Measurements from ENCODE around the gene DCAF11. TPM values are rescaled to one million over a fixed set of nuclear protein-coding genes. Genes with fewer than 3 reads are reported as not detected.
A peak's percentile ranks its signal among the peaks of the same experiment; 100 is the strongest.

The DCAF11 gene
- total RNA-seq, 1 donor from 2014 or later = 26.9 TPM

DNA sequence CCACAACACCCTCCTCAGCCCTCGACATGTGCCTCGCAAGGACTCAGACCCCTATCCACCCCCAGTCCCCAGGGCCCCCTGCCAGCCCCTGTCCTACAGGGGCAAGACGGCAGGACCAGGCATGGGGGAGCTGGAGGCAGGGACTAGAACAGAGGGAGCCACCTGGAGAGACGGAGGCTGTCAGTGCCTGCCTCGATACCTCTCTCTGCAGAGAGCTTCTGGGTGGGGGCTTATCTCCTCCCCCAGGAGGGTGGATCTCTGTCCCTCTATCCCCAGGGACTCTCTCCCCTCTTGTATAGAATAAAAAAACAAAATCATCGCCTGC, 45.2 kb upstream of the DCAF11 start:
- H3K4me3 ChIP-seq (ENCODE audit: insufficient read depth, low read depth, low read length) = no peak overlapping the region
- Mint-ChIP-seq H3K27me3 (ENCODE audit: low read depth, unreplicated experiment) (peaks cover 71% of the 10 kb centered on the region), H3K4me3 (ENCODE audit: unreplicated experiment) (no peak overlapping the region), H3K36me3 (ENCODE audit: low read depth, unreplicated experiment) (peaks cover 2% of the 10 kb centered on the region), H3K4me1 (ENCODE audit: low read depth, unreplicated experiment) (no peaks in the 10 kb centered on the region), H3K9me3 (ENCODE audit: unreplicated experiment) (no peaks in the 10 kb centered on the region), H3K27ac (ENCODE audit: unreplicated experiment) (peak overlapping the region; percentile 4)
- no peak overlapping the region for H3K4me2 ChIP-seq (ENCODE audit: low read length)
- no peak for TF ChIP-seq EZH2 (IDR thresholded peaks at IDR 0.05; ENCODE audit: insufficient read depth, low read length)
- TF ChIP-seq, protein P1, sequence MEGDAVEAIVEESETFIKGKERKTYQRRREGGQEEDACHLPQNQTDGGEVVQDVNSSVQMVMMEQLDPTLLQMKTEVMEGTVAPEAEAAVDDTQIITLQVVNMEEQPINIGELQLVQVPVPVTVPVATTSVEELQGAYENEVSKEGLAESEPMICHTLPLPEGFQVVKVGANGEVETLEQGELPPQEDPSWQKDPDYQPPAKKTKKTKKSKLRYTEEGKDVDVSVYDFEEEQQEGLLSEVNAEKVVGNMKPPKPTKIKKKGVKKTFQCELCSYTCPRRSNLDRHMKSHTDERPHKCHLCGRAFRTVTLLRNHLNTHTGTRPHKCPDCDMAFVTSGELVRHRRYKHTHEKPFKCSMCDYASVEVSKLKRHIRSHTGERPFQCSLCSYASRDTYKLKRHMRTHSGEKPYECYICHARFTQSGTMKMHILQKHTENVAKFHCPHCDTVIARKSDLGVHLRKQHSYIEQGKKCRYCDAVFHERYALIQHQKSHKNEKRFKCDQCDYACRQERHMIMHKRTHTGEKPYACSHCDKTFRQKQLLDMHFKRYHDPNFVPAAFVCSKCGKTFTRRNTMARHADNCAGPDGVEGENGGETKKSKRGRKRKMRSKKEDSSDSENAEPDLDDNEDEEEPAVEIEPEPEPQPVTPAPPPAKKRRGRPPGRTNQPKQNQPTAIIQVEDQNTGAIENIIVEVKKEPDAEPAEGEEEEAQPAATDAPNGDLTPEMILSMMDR (IDR thresholded peaks at IDR 0.05; ENCODE audit: insufficient read depth, low read depth, low read length) = no peak
- H3K27me3 ChIP-seq (ENCODE audit: insufficient read depth, low read length) = peaks cover 3% of the 10 kb centered on the region
- no peaks in the 10 kb centered on the region for H3K4me1 ChIP-seq (ENCODE audit: insufficient read depth, low read length)
- no peak overlapping the region for H3K27ac ChIP-seq (ENCODE audit: low read depth, low read length)
- no peak overlapping the region for H3K9ac ChIP-seq (ENCODE audit: low read length)
- H3K36me3 ChIP-seq (ENCODE audit: insufficient read depth, low read length) = no peaks in the 10 kb centered on the region
- no peak overlapping the region for H2AFZ ChIP-seq (ENCODE audit: low read depth, low read length)
- H3K9me3 ChIP-seq (ENCODE audit: insufficient read depth, low read depth, low read length) = no peaks in the 10 kb centered on the region
- no peaks in the 10 kb centered on the region for H3K79me2 ChIP-seq (ENCODE audit: insufficient read depth, low read length)
- FAIRE-seq = no peak
- H4K20me1 ChIP-seq (ENCODE audit: insufficient read depth, low read length) = no peaks in the 10 kb centered on the region
- DNase-seq (ENCODE audit: low read depth) = no peak

DNA sequence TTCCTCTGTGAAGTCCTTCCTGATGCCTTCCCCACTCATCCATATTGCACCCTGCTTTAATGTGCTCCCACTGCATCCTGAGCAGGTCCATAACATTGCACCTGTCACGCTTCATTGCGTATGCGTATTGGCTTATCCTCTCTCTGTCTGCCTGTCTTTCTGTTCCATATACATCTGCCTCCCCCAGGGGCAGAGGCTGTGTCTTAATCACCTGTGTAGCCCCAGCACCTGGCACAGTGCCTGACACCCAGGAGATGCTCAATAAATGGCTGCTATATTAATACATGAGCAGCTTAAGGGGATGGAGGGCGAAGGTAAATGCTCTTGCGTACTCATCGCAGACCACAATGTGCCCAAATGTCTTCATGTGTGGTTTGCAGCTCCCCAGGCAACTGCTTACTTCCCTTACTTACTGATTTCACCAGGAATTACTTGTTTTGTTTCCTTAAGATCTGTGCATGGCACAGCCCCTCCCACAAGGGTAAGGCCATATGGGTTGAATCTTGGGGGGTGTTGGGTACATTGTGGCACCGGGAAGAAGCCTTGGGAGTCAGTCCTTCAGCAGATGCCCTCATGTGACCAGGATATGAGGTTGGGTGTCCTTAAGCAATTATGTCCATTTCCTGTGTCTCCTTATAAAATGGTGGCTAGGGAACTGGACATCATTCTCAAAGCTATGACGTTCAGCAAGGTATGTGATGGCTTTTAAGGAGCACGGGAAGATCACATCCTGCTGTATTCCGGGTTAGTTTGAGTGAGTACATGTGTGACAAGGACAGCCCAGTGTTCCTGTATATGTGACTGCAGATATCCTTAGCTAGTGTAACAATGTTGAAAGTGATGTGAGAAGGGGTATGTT, 44.1 kb upstream of the DCAF11 start:
- peaks cover 3% of the 10 kb centered on the region for H3K27me3 ChIP-seq (ENCODE audit: insufficient read depth, low read length)

More for the DNA sequence above, 44.1 kb upstream of the DCAF11 start:
- no peak overlapping the region for H3K4me2 ChIP-seq (ENCODE audit: low read length)
- Mint-ChIP-seq H3K27ac (ENCODE audit: unreplicated experiment) (no peak overlapping the region), H3K9me3 (ENCODE audit: unreplicated experiment) (no peaks in the 10 kb centered on the region), H3K27me3 (ENCODE audit: low read depth, unreplicated experiment) (peaks cover 78% of the 10 kb centered on the region), H3K4me1 (ENCODE audit: low read depth, unreplicated experiment) (no peaks in the 10 kb centered on the region), H3K4me3 (ENCODE audit: unreplicated experiment) (no peak overlapping the region), H3K36me3 (ENCODE audit: low read depth, unreplicated experiment) (peaks cover 2% of the 10 kb centered on the region)
- no peaks in the 10 kb centered on the region for H3K4me1 ChIP-seq (ENCODE audit: insufficient read depth, low read length)
- H3K36me3 ChIP-seq (ENCODE audit: insufficient read depth, low read length) = no peaks in the 10 kb centered on the region
- FAIRE-seq (no peak), DNase-seq (ENCODE audit: low read depth) (no peak)
- H3K9ac ChIP-seq (ENCODE audit: low read length) = no peak overlapping the region
- H3K4me3 ChIP-seq (ENCODE audit: insufficient read depth, low read depth, low read length) = no peak overlapping the region
- no peak overlapping the region for H3K27ac ChIP-seq (ENCODE audit: low read depth, low read length)
- no peaks in the 10 kb centered on the region for H3K79me2 ChIP-seq (ENCODE audit: insufficient read depth, low read length)
- TF ChIP-seq, protein P1 (IDR thresholded peaks at IDR 0.05; ENCODE audit: insufficient read depth, low read depth, low read length) = no peak
- no peak for TF ChIP-seq EZH2 (IDR thresholded peaks at IDR 0.05; ENCODE audit: insufficient read depth, low read length)
- H2AFZ ChIP-seq (ENCODE audit: low read depth, low read length) = no peak overlapping the region
- no peaks in the 10 kb centered on the region for H4K20me1 ChIP-seq (ENCODE audit: insufficient read depth, low read length)
- no peaks in the 10 kb centered on the region for H3K9me3 ChIP-seq (ENCODE audit: insufficient read depth, low read depth, low read length)

Measured in astrocyte (in vitro differentiated cells and primary cell).